NCI-H2227 treated with DMSO at 0.1 percent for 48 hours (cell line): ENCODE measurements around the gene SPTB.

ENCODE experiments used
- DNase-seq: peaks from one replicate; lab custom pipeline; 2025; lab: John Stamatoyannopoulos, UW

SPTB gene

DNA sequence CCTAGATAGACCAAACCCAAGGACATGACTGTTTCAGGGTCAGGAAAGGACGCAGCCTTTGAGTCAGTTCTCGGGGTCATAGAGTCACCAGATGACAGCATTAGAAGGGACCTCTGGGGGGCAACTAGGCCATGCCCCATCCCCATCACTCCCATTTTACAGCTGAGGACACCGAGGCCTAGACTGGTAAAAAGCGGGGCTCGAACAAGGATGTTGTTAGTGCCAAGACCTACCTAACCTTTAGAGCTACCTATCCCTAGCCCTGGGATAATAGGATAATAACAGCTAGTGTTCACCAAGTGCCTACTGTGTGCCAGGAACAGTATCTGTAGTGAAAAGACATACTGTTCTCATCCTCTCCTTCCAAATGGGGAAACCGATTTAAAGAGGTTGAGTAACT, 126.8 kb downstream of the SPTB start:
- no peak for DNase-seq

- no peak for DNase-seq
These were observed 130.6 kb downstream of the SPTB start for GRCh38 chr14:64748995-64749714.

GRCh38 chr14:64748521-64748920, 131.2 kb downstream of the SPTB start:
- DNase-seq: no peak

DNA sequence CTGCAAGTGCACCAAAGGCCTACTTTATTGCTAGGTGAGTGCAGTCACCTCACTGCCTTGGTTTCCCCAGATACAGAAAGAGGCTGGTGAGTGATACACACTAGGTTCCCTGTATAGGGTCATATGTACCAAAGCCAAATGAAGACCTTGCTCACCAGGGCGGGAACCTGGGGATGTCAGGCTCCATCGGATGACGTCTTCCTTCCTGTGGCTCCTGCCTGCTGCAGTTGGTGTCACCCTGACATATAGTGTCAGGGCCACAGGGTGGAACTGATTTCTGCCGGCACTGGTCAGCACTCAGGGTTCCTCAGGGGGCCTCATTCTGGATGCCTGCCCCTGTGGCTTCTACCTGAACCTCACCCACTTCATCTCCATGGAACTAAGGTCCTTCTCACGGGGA, 132.4 kb downstream of the SPTB start:
- no peak for DNase-seq

- DNase-seq: no peak
These were observed 133.1 kb downstream of the SPTB start for GRCh38 chr14:64746298-64747250.

DNA sequence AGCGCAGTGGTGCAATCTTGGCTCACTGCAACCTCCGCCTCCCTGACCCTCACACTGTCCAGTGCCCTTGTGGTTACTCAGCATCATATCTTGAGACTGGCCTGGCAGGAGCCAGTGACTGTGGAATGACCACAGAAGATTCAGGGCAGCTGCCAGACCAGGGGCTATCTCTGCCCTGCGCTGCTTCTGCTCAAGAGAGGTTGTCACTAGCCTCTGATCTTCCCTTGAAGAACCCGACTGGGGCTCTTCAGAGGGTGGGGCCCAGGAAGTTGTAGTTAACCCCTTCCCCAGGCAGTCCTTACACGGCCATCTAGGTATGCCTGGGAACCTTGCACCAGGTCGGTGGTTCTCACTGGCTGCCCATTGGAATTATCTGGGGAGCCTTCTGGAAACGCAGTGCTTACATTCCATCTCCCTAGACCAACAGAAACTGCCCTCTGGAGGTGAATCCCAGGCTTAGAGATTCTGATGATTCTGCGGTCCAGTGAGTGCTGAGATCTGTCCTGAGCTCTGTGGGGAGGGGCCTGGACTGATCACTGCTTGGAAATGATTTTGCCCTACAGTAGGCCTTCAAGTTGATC, 134.1 kb downstream of the SPTB start:
- no peak for DNase-seq

DNA sequence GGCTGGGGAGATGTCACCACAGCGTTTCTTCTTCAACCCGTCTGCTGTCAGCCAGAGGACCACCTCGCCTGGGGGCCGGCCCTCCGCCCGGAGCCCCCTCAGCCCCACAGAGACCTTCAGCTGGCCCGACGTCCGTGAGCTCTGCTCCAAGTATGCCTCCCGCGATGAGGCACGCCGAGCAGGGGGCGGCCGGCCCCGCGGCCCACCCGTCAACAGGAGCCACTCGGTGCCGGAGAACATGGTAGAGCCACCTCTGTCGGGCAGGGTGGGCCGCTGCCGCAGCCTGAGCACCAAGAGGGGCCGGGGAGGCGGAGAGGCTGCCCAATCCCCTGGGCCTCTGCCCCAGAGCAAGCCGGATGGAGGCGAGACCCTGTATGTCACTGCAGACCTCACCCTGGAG, 136.6 kb downstream of the SPTB start:
- DNase-seq: no peak

- no peak for DNase-seq
These were observed 137.7 kb downstream of the SPTB start for GRCh38 chr14:64741961-64742360.

GRCh38 chr14:64741200-64741599, 138.5 kb downstream of the SPTB start:
- no peak for DNase-seq

DNA sequence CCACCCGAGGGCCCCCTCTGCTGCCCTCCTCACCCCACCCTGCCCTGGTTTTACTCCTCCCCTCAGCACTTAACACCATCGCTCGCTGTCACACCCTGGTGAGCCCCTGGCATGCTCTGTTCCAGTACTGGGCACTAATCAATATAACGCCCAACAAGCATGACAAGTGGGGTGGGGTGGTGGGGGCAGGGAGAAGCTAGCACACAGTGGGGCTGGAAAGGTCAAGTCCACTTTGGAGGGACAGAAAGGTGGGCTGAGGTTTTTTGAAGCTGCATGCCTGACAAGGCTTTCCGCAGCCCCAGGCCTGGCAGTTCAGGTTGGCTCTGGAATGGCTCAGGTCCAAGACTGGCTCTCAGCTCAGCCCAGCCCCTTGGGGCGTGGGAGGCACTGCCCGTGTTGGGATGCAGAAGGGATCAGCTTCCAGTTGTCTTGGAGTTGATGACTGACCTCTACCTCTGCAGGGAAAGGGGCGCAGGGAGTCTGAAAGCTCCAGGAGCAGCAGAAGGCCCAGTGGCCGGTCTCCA, 141.4 kb downstream of the SPTB start:
- DNase-seq: no peak

DNA sequence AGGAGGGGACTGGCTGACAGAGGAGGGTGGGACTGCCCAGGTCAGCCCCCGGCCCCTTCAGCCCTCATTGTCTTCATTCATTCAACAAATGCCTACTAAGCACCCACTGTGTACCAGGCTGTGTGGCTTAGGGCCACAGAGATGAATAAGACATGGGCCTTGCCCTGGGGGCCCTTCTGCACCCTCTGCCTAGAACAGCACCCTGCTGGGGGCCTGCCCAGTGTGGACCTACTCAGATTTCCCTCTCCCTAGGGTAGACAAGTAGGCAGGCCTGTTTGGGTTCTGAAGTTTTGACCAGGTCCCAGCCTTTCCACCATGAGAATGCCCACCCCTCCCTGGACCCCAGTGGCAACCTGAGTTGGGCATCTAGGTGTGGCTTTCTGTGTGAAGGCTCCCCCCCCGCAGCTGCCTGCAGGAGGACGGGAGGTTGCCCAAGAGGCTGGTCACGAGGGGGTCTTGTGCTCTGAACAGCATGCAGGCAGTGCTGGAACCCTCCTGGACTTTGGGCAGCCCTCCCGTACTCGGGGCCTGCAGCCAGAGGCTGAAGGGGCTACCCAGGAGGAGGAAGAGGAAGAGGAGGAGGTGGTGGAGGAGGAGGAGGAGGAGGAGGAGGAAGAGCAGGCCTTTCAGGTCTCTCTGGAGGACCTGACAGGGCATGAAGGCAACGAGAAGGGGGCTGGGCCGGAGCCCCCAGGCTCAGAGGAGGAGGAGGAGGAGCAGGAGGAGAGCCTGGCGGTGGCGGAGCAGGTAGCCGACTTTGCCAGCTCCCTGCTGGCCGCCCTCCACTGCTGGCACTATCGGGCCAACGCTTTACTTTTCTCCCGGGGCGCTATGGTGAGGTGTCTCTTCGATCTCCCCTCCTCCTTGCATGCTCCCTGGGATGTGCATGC, 142.1 kb downstream of the SPTB start:
- no peak for DNase-seq

GRCh38 chr14:64736271-64737169, 143.2 kb downstream of the SPTB start:
- DNase-seq: no peak

- no peak for DNase-seq
These were observed 144.7 kb downstream of the SPTB start for GRCh38 chr14:64734990-64735389.

- DNase-seq: no peak
These were observed 145.8 kb downstream of the SPTB start for GRCh38 chr14:64733899-64734298.

GRCh38 chr14:64733321-64733720, 146.4 kb downstream of the SPTB start:
- no peak for DNase-seq

DNA sequence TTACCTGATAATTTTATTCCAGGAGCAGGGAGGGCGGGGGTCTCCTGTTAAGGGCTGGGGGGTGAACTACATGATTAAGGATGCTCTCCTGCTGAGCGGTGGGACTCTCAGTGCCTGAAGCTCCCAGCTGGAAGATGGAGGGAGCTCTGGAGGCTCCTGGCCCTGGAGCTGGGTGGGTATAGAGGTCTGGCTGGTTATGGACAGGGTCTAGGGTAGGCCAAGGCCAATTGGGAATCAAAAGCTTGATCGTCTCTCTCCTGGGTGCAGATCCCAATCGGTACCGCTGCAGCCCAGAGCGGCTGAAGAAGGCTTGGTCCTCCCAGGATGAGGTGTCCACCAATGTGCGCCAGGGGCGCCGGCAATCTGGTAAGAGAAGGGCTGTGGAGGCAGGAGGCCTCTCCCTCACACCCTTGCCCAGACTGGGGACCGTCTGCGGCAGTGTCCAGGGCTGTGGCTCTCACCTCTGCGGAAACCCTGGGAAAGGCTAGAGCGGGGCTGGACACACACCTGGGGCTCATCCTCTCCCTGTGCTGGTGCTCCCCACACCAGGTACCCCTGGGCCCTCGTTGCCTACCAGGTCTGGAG, 147.1 kb downstream of the SPTB start:
- no peak for DNase-seq

DNA sequence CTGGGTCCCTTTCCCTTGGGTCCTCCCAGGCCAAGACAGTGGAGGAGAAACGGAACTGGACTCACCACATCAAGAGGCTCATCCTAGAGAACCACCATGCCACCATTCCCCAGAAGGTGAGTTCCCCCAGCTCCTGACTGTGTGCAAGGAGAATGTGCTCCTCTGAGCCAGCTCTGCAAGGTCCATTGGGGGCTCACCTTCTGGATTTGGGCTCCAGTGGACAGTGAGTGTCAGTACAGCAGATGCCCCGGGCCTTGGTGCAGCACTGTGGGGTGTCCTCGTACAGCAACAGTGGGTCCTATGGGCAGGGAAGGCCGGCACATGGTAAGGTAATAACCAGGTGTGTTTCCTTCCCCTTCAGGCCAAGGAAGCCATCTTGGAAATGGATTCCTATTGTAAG, 147.6 kb downstream of the SPTB start:
- no peak for DNase-seq

GRCh38 chr14:64731141-64731581, 148.5 kb downstream of the SPTB start:
- no peak for DNase-seq

GRCh38 chr14:64730681-64731080, 149.0 kb downstream of the SPTB start:
- DNase-seq: no peak

DNA sequence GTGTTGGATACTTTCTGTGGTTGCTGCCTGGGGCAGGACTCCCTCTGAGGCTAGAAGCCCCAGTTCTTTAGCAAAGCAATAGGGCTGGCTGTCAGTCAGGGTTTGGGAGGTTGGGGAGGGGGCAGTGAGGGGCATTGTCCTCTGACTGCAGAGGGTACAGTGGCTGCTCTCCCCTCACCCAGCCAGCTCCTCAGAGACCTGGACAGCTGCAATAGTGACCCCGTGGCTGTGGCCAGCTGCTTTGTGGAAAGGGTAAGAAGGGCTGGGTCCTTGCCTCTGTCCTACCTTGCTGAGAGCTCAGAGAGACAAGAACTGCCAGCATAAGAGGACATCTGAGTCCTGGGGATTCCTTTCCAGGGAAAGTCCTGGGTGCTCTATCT, 149.7 kb downstream of the SPTB start:
- no peak for DNase-seq
